ENCODE data around the gene SLC66A1.
A peak's percentile ranks its signal among the peaks of the same experiment; 100 is the strongest.

SLC66A1 gene

GRCh38 chr1:19305880-19306279 lies 6.2 kb upstream of the SLC66A1 start:
- DNase-seq, result no peak

- no peak for DNase-seq
Observed at GRCh38 chr1:19306941-19307340, 5.2 kb upstream of the SLC66A1 start.

GRCh38 chr1:19307794-19308508 lies 4.2 kb upstream of the SLC66A1 start:
- DNase-seq, result no peak

DNA sequence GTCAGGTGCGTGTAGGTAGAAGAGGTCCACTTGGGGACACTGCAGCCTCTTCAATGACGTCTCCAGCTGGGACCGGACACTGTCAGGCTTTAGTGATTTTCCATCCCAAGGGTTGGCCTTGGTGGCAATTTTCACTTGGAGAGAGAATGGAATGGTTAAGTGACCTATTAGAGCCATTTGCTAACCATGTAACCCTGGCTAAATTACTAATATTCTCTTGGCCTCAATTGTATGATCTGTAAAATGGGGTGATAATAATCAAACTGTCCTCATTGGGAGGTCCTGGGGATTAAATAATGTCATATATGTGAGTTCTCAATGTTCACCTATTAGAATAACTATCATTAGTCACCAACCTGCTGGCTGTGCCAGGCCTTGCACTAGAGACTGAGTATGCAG lies 3.6 kb upstream of the SLC66A1 start:
- no peak for DNase-seq

DNA sequence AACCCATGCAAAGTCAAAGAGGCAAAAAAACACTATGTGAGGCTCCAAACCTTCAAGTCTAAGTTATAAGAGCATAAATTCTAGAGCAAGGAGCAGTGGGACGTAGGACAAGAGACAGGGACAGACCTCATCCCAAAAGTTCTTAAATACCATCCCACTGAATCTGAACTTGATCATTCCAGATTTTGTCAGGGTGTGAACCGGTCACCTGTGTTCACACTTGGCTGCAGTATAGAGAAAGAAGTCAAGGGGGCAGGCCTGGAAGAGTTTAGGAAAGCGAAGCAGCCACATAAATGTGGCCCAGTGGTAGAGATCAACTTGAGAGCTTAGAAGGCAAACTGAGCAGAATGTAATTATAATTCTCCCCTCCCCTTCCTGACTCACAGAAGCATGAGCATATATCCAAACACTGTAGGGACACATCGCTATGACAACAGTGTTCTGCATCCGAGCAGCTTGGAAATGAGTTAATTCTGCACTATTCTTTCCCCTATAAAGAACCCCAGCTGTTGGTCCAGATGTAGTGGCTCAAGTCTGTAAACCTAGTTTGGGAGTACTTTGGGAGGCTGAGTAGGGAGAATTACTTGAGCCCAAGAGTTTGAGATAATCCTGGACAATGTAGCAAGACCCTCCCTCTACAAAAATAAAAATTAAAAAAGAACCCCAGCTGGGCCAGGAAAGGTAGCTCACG lies 2.9 kb upstream of the SLC66A1 start:
- DNase-seq, result no peak

GRCh38 chr1:19310061-19310460 lies 2.1 kb upstream of the SLC66A1 start:
- DNase-seq, result peak in 1 of 51 donors; percentile 12

DNA sequence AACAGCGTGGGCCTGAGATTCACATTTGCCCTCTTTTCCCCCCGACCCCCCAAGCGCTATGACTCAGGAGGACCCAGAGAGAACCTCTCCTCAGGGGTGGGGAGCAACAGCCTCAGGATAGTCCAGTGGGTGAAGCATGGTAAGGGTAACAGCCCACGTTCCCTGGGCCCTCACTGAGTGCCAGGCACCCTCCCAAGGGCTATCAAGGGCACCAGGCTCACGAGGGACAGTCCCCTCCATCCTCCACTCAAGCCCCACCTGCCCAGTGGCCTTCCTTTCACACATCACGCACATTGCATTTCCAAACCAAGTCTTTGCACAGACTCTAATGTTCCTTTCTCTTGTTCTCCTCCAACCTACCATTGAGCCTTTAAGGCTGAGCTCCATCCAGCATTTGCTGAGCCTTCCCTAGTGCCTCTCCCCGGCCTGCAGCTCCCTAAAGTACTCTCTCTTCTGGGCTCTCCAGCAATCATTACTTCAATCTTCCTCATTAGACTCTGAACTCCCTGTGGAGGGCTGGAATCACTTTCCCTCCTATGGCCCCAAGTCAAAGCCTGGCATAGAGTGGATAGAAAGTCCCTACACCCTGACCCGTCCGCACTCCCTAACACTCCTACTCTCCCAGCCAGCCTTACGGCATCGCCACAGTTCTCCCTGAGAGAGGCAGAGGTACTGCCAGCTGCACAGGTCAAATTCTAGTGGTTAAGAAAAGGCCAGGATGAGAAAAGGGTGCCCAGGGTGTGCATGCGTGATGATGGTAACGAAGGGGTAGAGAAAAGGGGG lies 1.2 kb upstream of the SLC66A1 start:
- peak in 1 of 51 donors; percentile 45 for DNase-seq

- DNase-seq, result peak in 15 of 51 donors; percentile 31 to 74 (median 61)
Observed at GRCh38 chr1:19311503-19311930, 609 bp upstream of the SLC66A1 start.

- DNase-seq, result peak in 3 of 51 donors; percentile 29 to 49 (median 39)
Observed at GRCh38 chr1:19312782-19313635, 883 bp downstream of the SLC66A1 start.

GRCh38 chr1:19313636-19313959 lies 1.5 kb downstream of the SLC66A1 start:
- DNase-seq, result no peak

DNA sequence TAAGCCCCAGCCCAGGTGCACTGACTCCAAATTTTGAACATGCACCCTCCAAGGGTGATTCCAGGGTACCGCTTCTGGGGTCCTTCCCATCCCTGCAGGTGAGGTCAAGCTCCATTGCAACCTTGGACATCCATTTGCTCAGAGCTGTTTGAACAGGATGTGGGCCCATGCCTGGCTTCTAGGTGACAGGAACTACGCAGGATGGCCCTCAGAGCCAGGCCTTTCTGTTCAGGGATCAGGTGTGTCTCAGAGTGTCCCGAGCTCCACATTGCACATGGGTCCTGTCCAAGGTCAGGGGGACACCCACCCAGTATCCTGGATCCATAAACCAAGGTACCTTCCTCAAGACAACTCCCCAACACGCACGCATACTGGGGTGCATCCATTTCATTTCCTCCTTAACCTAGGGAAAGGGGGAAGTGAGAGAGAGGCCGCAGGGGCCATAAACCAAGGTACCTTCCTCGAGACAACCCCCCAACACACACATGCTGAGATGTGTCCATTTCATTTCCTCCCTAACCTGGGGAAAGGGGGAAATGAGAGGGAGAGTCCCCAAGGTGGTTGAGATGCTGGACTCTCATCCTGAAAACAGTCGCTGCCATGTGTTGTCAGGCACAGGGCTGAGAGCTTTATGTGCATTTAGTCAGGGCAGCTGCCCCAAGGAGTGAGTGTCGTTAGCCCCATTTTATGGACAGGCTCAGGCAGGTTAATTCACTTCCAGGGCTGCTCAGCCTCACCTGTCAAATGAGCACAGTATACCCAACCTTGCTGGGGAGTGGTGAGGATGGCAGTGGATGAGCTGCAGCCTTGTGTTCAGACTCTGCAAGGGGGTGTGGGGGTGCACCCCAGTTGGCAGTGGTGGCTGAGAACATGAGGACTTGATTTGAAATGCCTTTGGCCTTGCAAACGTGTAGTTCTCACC lies 2.1 kb downstream of the SLC66A1 start:
- DNase-seq, result no peak

- no peak for DNase-seq
Observed at GRCh38 chr1:19315378-19316198, 3.5 kb downstream of the SLC66A1 start.

DNA sequence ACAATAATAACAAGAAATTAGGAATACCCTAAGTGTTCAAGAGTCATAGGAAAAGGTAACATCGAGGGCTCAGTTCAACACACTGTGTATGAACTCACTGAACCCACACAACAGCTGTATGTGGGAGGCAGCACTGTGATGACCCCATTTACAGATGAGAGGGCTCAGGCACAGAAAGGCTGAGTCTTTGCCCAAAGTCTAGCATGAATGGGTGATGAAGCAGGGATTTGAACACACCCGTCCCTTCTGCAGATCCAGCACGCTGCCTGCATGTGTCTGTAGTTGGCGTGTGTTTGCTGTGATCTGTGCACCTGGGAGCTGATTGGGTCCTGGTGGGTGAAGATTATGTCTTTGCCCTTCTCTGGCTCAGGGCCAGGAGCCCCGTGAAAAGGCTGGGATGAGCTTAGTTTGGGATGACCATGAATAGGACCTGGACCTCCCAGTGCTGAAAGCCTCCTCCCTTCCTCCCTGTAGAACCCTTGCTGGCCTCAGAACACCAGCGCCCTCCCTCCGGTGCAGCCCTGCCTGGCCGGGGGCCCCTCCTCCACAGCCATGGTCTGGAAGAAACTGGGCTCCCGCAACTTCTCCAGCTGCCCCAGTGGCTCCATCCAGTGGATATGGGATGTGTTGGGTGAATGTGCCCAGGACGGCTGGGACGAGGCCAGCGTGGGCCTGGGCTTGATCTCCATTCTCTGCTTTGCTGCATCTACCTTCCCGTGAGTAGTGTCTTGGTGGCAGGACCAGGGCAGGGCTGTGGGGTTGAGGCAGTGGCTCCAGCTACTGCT lies 5.2 kb downstream of the SLC66A1 start:
- DNase-seq, result no peak

DNA sequence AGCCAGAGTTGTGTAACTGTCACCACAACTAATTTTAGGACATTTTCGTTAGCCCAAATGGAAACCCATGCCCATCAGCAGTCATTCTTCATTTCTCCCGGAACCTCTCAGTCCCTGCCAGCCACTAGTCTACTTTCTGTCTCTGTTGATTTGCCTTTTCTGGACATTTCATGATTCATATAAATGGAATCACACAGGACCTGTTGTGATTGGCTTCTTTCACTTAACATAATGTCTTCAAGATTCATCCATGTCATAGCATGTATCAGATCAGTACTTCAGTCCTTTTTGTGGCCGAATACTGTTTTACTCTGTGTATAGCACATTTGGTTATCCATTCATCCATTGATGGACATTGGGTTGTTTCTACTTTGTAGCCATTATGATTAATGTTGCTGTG lies 7.1 kb downstream of the SLC66A1 start:
- DNase-seq, result no peak

- no peak for DNase-seq
Observed at GRCh38 chr1:19321071-19321470, 8.9 kb downstream of the SLC66A1 start.

DNA sequence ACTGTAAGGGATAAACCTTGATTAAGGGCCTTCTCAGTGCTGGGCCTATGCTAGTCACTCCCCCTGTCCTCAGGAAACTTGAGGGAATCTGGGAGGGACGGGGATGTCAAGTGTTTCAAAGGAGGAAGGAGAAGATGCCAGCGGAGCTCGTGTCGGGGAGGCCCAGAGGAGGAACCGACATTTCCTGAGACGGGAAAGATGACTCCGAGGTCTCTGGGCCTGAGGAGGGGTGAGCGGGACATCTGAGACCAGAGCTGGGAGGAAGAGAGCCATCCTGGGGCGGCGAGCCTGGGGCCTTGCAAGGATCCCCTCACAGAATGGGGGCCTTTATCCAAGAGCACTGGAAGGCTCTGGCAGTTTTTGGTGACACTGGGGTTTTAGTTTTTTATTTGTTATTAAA lies 10.4 kb downstream of the SLC66A1 start:
- DNase-seq, result no peak

GRCh38 chr1:19323987-19324664 lies 12.0 kb downstream of the SLC66A1 start:
- no peak for DNase-seq

DNA sequence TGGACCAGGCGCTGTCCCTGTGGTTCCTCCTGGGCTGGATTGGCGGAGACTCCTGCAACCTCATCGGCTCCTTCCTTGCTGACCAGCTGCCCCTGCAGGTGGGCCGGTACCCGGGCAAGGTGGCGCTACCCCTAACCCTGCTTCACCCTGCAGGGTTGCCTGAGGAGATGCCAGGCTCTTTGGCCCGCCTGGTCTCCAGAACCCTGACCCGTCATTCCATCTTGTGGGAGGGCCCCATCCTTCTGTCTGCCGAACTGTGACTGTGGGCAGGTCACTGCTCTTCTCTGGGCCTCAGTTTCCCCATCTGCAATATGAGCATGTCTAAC lies 12.5 kb downstream of the SLC66A1 start:
- no peak for DNase-seq

Measured in hypothalamus (tissue), 51 donors.